DMS79 (cell line): Measurements from ENCODE around the gene ESRRB.
A peak's percentile ranks its signal among the peaks of the same experiment; 100 is the strongest.

ENCODE experiments used
- DNase-seq: peaks from one replicate; lab custom pipeline; 2025; lab: John Stamatoyannopoulos, UW

Gene ESRRB

DNA sequence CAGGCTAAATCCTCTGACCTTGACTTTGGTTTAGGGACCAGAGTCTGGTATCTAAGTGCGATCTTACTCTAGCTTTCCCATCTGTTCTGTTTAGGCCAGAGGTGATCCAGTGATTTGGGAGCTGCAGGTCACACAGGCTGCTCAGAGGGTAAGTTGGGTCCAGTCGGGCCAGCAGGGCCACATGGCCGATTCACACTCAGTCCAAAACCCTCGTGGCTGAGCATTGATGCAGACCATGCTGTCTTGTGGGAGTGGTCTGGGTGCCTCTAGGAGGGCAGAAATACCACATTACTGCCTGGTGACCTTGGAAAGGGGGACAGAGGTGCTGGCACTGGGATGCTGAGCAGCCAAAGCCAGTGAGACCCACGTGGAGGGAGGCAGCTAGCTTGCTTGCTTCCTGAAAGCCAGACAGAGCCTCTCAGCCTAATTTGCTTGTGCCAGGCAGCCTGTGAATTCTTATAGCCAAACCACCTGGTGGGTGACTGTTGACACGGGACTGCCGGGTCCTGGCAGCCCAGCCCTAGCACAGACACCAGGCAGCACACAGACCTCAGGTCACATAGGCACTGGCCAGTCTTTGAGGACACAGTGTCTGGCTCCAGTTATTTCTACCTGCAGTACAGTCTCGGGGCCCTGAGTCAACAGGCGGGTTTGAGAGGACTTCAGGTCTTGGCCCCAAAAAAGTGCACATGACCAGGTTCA, 31.7 kb downstream of the ESRRB start:
- DNase-seq: no peak

DNA sequence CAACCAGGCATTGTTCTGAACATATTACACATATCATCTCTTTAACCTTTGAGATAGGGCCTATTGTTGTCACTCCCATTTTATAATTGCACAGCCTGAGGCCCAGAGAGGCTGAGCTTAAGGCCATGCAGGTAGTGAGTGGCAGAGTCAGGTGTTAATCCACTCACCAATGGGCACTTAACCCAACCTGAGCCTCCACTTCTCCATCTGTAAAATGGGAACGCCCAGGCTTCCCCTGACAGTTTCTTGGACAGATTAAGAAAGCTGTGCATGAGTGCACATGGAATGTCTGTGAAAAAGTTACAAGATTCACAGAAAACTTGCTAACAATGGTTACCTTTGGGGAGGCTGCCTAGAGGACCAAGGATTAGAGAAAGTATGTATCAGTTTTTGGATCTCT, 32.9 kb downstream of the ESRRB start:
- DNase-seq: no peak

GRCh38 chr14:76412501-76412900, 36.6 kb downstream of the ESRRB start:
- no peak for DNase-seq

- DNase-seq: no peak
Observed at GRCh38 chr14:76413106-76413961, 37.4 kb downstream of the ESRRB start.

- DNase-seq: no peak
Observed at GRCh38 chr14:76413962-76414600, 38.1 kb downstream of the ESRRB start.

GRCh38 chr14:76419399-76419798, 43.5 kb downstream of the ESRRB start:
- no peak for DNase-seq

DNA sequence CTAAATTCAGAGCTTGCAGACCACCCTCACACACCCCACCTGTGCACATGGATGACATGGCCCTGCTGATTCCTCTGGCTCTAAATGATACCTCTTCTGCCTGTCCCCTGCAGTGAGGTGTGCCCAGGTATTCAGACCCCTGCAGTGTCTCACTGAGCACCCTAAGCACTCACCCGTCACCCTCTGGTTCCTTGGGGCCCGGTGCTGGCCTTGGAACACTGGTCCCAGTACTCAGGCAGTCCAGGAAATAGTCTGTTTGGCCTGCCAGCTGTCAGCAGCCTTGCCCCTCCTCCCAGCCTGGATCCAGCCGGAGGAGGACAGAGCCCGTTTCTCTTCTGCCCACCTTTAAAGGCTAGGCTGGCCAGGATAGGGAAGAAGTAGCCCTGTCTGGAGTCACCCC, 44.9 kb downstream of the ESRRB start:
- DNase-seq: no peak

- no peak for DNase-seq
Observed at GRCh38 chr14:76421662-76422061, 45.7 kb downstream of the ESRRB start.

DNA sequence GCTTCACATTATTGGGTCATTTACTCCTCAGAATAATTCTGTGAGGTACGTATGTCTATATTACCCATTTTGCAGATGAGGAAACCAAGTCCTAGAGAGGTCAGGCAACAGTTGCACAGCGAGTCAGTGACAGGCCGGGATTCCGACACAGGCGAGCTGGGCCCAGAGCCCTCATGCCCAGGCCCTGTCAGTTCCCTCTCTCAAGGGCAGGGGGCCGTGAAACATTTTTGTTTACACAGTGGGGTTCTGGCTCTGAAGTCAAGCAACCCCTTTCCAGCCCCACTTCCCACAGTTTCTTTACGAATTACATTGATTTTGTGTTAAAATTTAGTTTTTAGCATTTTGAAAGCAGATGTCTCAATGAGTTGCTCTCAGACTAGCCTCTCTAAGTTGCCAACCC, 46.7 kb downstream of the ESRRB start:
- DNase-seq: no peak

- no peak for DNase-seq
Observed at GRCh38 chr14:76423534-76423933, 47.6 kb downstream of the ESRRB start.

DNA sequence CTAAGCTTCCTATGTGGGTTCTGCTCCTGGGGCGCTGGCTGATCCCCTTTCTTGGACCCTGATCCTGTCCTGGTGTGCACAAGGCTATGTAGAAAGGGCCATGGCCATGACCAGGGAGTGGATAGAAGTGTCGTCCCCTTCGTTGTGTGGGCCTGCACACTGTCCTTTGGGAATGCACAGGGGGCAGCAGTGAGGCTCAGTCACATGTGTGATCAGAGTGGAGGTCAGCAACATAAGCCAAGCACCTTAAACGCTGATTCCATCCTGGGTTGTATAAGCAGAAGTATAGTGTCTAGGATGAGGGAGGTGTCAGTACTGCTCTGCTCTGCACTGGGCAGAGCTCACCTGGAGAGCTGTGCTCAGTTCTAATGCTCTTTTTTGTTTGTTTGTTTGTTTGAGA, 48.4 kb downstream of the ESRRB start:
- no peak for DNase-seq

GRCh38 chr14:76426161-76426696, 50.3 kb downstream of the ESRRB start:
- DNase-seq: no peak

- DNase-seq: no peak
Observed at GRCh38 chr14:76428611-76429010, 52.7 kb downstream of the ESRRB start.

GRCh38 chr14:76430017-76430416, 54.1 kb downstream of the ESRRB start:
- DNase-seq: peak; percentile 51

DNA sequence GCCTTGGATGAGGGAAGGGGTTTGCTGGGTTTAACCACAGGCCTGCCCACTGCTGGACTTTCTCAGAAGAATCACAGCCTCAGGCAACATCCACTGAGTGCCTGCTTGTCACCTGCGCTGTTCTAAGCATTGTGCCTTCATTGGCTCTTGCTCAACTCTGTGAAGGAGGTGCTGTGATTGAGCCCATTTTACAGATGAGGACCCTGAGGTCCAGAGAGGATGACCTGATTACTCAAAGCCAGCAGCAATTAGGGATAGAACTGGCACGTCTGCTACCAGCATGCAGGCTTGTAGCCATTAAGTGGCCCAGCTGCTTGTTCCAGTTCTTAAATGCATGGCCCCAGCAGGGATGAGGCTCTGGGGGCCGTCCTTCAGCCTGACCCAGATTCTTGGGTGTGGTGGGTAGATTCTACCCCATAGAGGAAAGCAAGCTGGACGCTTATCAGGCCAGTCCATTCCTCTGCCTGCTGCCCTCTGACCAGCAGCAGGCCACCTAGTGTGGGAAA, 54.6 kb downstream of the ESRRB start:
- DNase-seq: no peak

- no peak for DNase-seq
Observed at GRCh38 chr14:76431538-76431937, 55.6 kb downstream of the ESRRB start.

- no peak for DNase-seq
Observed at GRCh38 chr14:76432827-76433752, 57.2 kb downstream of the ESRRB start.

DNA sequence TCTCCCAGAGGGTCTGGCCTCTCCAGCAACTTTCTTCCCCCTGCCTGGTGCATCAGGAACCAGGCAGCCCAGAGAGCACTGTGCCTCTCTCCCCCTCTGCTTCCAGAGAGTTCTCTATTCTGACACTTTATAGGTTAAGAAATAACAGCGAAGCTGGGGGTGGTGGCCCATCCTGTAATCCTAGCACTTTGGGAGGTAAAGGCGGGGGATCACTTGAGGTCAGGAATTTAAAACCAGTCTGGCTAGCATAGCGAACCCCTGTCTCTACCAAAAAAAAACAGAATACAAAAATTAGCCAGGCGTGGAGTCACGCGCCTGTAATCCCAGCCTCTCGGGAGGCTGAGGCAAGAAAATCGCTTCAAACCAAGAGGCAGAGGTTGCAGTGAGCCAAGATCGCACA, 58.3 kb downstream of the ESRRB start:
- peak; percentile 69 for DNase-seq

DNA sequence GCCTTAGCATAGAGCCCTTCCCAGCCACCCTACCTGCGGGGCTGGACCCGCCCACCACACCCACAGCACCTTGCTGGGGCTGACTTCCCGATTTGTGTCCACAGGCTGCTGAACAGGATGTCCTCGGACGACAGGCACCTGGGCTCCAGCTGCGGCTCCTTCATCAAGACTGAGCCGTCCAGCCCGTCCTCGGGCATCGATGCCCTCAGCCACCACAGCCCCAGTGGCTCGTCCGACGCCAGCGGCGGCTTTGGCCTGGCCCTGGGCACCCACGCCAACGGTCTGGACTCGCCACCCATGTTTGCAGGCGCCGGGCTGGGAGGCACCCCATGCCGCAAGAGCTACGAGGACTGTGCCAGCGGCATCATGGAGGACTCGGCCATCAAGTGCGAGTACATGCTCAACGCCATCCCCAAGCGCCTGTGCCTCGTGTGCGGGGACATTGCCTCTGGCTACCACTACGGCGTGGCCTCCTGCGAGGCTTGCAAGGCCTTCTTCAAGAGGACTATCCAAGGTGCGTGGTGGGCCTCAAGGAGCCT, 63.4 kb downstream of the ESRRB start:
- no peak for DNase-seq

DNA sequence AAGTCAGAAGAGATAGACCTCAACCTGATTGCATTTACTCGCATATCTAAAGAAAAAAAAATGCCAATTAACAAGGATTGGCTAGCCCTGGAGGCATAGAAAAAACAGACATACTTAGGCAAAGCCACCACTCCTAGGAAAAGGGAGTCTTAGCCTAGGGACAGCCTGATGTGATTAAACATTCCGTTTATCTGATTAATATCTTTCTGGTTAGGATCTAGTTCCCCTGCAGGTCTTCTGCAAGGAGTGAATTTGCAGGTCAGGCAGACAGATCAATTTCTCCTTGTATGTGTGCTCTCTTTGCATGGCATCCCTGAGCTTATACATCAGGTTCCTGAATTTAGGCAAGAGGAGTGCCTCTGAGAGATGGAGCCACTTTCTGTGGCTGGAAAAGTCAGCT, 70.5 kb downstream of the ESRRB start:
- DNase-seq: no peak

- DNase-seq: no peak
Observed at GRCh38 chr14:76446921-76447320, 71.0 kb downstream of the ESRRB start.
